Adrenal gland (tissue), 5 donors: ENCODE data around the gene STAG3.

Experiments
- CTCF ChIP-seq, 6 experiments: fragments of 450-650 bp in 4 of 6; fragments of 200-600 bp in 2 of 6; sonication (generic) in 1 of 6; IDR thresholded peaks; 1 replicate in 5 of 6; 2 replicates in 1 of 6; pipeline versions ENCODE4 v1.5.1 to v1.8.0; 2016 to 2021; ENCODE audit warnings: antibody characterized with exemption in 6 of 6, mild to moderate bottlenecking in 2 of 6, moderate library complexity in 1 of 6
- POLR2A ChIP-seq, 2 donors: fragments of 450-650 bp; IDR thresholded peaks; one replicate each; pipeline ENCODE4 v1.6.1; 2017; ENCODE audit warnings: antibody characterized with exemption in 2 of 2, mild to moderate bottlenecking in 2 of 2, moderate library complexity in 1 of 2
- donor health status: DM: no; HTN: no; CAD: no.

GRCh38 chr7:100211342-100211780, 33.6 kb downstream of the STAG3 start:
- no peak for TF ChIP-seq CTCF (IDR thresholded peaks at IDR 0.05)
- no peak for TF ChIP-seq POLR2A (IDR thresholded peaks at IDR 0.05)
